ENCODE results near the gene GPR3.

Gene GPR3, protein sequence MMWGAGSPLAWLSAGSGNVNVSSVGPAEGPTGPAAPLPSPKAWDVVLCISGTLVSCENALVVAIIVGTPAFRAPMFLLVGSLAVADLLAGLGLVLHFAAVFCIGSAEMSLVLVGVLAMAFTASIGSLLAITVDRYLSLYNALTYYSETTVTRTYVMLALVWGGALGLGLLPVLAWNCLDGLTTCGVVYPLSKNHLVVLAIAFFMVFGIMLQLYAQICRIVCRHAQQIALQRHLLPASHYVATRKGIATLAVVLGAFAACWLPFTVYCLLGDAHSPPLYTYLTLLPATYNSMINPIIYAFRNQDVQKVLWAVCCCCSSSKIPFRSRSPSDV

DNA sequence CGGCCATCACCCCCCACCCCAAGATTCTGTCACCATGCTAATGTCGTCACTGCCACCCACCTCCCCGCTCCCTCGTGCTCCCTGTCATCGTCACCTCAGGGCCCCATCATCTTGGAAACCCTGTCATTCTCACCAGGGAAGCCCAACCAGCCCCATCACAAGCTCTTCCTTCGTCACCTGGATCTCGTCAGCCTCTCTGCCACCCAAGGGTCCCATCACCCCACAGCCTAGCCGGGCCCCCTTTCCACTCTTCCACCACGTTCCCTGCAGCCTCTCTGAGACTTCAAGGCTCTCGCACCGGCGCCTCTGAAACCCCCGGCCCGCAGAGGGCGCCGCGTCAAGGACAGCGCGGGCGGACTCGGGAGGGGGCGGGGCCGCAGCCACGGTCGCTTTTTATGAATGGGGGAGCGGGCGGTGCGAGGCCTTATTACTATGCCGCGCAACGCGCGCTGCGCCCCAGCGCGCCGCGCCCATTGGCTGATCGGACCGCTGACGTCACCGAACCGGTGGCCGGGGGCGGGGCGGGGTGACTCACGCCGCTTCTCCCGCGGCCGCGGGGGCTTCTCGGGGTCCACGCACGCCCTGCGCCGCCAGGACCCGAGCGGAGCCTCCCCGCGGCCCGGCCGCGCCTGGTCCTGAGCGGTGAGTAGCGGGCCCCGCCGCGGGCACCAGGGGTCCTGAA is at the start of gene GPR3:
Gene GPR3 (plus strand): TSS at position 527 of the 682 bp plus-strand sequence. CDS start 1,177 bp downstream, outside the sequence.
- DNase-seq (ENCODE audit: low read depth) = peak; percentile 80

DNA sequence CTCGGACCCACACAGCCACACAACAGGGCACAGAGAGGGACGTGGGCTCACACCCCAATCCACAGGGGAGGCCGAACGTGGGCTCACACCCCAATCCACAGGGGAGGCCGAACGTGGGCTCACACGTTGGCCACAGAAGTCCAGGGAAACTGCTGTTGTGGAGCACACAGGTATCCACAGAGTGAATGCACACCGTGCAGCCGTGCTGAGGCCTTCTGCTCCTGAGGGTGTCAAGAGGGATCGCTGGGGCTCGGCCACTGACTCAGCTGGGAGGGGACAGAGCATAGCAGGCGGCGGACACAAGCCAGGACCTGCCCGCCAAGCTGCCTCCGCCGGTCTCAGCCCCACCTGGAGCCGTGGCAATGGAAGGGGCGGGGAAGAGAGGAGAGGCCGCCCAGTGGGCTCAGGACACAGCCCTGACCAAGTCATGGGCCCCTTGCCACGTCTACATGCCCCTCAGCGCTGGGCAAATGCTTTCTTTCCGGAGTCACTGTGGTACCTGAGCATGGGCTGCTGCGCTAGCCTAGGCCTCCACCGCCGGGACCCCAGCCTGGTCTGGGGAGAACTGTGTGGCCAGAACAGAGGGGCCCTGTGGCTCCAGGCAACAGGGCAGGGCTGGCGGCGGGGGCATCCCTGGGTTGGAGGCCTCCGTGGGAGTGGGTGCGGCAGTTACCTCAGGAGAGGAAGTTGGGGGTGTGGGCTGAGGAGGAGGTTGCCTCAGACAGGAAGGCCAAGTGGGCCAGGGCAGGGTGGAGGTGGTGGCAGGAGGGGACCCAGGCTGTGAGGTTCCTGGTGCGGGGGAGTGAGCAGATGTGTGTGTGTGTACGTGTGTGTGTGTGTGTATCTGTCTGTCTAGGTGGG is 49.4 kb upstream of the GPR3 start:
- no peak for DNase-seq (ENCODE audit: low read depth)

DNA sequence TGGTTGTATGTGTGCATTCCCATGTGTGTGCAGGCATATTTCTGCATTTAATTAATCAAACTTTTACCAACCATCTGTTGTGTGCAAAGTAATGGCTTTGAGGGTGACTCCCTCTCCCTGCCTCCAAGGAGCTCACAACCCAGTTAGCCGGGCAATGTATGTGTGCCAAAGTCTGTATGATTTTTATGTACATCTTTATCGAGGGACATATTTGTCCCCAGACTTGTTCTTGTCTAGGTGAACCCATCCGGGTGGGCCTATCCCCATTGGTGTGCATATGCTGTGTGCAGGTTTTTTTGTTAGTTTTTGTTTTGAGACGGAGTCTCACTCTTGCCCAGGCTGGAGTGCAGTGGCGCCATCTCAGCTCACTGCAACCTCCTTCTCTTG is 48.8 kb upstream of the GPR3 start:
- no peak for DNase-seq (ENCODE audit: low read depth)

DNA sequence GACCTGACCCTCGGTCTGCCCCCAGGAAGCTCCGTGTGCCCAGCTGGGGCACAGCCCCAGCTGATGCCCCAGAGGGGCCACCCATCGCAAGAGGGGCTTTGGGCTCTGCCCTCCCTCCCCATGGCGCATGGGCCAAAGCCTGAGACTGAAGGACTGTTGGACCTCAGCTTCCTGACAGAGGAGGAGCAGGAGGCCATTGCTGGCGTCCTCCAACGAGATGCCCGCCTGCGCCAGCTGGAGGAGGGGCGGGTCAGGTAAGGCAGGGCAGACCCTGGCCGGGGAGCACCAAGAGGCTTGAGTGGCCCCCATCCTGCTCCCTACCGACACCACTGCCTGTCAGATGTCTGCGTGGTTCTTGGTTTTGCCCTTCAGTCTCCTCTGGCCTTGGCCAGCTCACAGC is 47.1 kb upstream of the GPR3 start:
- no peak for DNase-seq (ENCODE audit: low read depth)

DNA sequence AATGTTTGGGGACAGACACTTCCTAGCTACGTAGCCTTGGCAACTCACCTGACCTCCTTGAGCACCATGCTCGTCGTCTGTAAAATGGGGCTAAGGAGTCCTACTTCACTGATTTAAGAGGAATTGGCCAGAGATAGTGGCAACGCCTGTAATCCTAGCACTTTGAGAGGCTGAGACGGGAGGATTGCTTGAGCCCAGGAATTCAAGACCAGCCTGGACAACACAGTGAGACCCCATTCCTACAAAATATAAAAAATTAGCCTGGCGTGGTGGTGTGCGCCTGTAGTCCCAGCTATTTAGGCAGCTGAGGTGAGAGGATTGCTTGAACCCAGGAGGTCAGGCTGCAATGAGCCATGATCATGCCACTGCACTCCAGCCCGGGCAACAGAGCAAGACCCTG is 46.1 kb upstream of the GPR3 start:
- no peak for DNase-seq (ENCODE audit: low read depth)

DNA sequence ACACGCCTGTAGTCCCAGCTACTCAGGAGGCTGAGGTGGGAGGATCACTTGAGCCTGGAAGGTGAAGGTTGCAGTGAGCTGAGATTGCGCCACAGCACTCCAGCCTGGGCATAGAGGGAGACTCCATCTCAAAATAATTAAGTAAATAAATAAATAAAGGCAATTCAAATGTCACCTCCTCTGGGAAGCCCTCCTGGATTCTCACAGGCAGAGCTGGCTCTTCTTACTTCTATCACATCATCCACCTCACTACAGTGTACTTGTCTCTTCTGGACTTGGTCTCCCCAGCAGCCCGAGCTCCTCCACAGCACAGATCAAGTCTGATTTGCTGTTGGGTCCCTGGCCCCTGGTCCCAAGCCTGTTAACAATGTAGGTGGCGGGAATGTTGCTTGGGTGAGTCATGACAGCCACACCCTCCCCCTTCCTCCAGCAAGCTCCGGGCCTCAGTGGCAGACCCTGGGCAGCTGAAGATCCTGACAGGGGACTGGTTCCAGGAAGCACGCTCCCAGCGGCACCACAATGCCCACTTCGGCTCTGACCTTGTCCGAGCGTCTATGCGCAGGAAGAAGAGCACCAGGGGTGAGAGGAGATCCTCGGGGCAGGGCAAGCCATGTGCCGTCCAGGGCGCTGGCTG is 45.3 kb upstream of the GPR3 start:
- DNase-seq (ENCODE audit: low read depth) = no peak

DNA sequence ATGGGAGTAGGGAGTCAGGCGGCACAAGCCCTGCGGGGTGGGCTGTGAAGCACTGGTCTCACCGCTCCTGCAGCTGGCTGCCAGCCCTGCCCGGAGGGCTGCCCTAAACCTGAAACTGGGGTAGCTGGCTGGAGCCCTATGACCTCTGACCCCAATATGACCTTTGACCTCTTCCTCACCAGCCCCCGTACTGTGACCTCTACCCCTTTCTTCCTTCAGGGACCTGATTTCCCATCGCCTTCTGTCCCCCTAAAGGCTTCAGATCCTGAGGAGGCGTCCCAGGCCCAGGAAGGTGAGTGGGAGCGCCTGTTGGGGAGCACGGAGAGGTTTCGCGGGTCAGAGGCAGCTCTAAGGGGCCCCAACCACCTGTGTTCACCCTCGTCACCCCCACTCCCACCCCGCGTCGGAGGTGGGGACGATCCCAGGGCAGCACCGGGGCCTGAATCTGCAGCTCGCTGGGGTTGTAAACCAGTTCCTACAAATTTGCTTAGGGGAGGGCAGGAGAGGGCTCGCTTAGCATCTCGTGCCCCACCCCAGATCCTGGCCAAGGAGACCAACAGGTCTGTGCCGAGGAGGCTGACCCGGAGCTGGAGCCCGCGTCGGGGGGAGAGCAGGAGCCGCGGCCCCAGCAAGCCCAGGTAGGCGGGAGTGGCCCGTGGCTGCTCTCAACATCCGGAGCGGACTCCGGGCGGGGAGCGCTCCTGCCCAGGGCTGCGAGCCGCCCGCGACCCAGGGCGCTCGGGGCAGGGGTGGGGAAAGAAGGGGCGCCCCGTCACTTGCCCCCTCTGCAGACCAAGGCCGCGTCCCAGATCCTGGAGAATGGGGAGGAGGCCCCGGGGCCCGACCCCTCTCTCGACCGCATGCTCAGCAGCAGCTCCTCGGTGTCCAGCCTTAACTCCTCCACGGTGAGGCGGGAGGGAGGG is 43.3 kb upstream of the GPR3 start:
- no peak for DNase-seq (ENCODE audit: low read depth)

DNA sequence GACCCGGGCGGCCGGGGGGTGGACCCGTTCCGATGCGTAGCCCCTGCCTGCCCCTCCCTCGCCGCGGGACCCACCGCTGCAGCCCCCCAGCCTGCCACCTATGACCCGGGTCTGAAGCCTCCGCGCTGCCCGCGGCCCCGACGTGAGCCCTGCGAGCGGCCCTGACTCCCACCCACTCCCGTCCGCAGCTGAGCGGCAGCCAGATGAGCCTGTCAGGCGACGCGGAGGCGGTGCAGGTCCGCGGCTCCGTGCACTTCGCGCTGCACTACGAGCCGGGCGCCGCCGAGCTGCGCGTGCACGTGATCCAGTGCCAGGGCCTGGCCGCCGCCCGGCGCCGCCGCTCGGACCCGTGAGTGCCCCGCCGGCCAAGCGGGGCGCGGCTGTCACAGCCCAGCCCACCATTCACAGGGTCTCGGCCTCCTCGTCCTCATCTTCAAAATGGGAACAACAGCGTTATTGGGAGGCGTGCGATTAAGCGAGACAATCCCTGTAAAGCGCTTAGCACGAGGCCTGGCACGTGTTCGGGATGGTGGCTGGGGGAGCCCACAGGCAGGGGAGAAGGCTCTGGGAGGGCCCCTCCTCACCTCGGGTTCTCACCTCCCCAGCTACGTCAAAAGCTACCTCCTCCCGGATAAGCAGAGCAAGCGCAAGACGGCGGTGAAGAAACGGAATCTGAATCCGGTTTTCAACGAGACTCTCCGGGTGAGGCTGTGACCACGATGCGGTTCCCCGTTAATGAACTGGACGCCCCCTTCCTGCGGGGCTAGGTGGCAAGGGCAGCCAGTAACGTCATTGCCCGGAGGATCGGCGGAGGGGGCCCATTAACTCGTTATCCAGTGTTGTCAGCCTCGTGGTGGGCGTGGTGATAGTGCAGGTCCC is 42.4 kb upstream of the GPR3 start:
- no peak for DNase-seq (ENCODE audit: low read depth)

DNA sequence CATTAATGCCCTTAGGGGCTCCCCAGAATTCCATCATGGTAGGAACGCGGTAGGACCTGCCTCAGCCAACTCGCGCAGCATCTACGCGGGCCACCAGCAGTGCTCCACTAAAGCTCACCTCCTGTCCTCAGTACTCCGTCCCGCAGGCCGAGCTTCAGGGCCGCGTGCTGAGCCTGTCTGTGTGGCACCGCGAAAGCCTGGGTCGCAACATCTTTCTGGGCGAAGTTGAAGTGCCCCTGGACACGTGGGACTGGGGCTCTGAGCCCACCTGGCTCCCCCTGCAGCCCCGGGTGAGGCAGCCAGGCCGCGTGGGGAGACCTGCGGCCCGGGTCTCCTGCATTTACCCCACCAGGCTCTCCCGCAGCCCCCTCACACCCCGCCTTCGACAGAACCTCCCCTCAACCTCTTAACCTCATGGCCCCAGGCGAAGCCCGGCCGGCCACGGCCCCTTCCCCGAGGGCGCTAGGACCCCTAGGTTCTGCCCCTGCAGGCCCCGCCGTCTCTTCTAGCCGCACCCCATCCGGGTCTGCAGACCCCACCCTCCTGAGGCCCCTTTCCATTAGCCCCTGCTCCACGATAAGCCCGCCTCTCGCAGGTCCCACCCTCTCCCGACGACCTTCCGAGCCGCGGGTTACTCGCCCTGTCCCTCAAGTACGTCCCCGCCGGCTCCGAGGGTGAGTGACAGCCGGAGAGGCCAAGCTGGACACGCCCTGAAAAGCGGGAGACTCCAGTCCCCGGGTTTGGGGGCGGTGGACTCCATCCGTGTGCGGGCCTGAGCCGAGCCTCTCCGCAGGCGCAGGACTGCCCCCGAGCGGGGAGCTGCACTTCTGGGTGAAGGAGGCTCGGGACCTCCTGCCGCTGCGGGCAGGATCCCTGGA is 41.5 kb upstream of the GPR3 start:
- DNase-seq (ENCODE audit: low read depth) = no peak

DNA sequence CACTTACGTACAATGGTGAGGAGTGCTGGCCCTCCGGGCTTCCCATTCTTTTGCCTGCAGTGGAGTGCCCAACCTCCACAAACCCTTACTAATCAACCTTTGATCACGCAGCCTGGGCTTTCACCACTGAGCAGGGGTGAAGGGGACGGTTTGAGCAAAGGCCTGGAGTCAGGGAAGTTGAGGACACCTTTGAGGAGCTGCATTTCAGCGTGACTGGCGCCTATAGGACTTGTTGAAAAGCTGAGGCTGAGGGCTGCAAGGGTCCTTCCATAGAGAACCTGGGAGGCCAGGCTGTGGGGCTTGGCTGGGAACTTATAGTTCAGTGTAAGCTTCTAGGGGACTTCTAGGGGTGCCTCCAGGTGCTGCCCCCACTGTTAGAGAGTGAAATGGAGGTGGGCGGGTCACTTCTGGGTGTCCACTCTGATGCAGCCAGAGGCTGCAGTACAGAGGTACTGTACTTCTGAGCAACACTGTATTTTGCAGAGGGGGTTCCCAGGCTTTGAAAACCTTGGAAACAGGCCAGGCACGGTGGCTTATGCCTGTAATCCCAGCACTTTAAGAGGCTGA is 40.8 kb upstream of the GPR3 start:
- no peak for DNase-seq (ENCODE audit: low read depth)

DNA sequence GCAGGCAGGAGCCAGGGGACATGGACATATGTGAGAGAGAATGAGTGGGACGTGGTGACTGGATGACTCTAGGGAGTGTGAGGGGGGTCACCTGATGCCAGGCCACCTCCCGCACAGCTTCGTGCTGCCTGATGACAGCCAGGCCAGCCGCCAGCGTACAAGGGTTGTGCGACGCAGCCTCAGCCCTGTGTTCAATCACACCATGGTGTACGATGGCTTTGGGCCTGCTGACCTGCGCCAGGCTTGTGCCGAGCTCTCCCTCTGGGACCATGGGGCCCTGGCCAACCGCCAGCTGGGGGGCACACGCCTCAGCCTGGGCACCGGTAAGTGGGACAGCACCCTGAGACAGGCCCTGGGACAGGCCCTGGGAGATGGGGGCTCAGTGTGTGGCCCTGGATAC is 39.3 kb upstream of the GPR3 start:
- no peak for DNase-seq (ENCODE audit: low read depth)

DNA sequence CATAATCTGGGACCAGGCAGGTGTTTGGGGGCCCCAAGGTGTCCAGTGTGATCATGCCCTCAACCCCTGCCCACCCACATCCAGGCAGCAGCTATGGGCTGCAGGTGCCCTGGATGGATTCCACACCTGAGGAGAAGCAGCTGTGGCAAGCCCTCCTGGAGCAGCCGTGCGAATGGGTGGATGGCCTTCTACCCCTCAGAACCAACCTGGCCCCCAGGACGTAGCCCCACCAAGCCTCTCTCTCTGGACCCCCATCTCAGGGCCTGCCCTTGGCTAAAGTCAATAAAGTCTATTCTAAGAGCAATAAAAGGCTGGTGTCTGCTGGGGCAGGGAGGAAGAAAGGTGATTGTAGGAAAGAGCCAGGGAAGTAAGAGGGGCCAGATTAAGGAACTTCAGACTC is 38.8 kb upstream of the GPR3 start:
- no peak for DNase-seq (ENCODE audit: low read depth)

DNA sequence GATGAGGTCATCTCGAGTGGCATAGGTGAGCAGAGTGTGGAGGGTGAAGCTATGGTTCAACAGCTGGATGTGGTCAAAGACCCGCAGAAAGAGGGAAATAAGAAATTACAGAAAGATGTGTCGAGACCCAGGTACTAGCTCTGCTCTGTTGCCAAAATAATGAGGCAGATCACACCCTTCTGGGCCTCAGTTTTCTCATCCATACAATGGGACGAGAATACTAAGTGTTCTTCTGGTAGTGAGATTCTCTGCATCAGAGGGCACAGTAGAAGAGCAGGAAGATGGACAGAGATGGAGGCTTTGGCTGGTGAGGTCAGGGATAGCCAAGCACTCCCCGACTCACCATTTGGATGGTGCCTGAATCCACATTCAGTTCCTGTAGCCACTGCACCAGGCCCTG is 36.7 kb upstream of the GPR3 start:
- no peak for DNase-seq (ENCODE audit: low read depth)

DNA sequence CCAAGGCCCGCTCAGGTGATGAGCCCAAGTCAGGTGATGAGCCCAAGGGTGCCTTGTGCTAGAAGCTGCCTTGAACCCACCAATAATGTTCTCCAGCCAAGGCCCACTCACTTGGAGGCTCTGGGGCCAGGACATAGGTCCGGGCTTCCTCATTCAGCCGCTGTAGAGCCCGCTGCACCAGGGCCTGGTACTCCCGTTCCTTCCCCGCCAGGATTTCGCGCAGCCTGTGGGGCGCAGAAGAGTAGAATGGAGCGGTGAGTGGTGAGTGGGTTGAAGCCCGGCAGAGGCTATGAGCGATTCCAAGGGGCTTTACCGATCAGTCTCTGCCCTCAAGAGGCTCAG is 36.2 kb upstream of the GPR3 start:
- no peak for DNase-seq (ENCODE audit: low read depth)

DNA sequence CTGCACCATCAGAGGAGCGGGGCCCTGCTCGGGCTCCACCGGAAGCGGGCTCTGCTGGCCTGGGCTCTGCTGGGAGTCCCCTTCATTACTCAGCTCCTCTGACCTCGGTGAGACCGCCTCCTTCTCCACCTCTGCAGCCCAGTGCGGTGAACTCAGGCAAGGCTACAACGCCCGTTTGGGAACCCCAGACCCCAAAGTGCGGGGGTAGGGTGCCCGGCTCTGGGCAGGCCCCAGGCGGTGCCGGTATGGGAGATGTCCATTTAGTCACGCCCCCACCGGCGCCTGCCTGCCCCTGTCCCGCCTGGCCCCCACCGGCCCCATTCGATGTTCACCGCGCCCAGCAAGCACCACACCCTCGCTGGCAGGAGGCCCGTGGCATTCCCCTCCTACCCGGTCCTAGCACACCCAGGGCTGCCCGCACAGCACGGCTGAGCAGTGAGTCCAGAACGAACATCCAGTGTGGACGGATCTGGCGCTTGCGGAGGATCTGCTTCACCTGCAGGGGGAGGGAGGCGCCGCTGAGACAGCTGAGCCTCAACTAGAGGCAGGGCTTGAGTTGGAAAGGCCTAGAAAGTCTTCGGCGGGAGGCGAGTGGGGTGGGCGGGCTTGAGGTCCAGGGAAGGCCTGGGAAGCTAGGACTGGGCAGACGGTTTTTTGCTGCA is 35.7 kb upstream of the GPR3 start:
- no peak for DNase-seq (ENCODE audit: low read depth)

DNA sequence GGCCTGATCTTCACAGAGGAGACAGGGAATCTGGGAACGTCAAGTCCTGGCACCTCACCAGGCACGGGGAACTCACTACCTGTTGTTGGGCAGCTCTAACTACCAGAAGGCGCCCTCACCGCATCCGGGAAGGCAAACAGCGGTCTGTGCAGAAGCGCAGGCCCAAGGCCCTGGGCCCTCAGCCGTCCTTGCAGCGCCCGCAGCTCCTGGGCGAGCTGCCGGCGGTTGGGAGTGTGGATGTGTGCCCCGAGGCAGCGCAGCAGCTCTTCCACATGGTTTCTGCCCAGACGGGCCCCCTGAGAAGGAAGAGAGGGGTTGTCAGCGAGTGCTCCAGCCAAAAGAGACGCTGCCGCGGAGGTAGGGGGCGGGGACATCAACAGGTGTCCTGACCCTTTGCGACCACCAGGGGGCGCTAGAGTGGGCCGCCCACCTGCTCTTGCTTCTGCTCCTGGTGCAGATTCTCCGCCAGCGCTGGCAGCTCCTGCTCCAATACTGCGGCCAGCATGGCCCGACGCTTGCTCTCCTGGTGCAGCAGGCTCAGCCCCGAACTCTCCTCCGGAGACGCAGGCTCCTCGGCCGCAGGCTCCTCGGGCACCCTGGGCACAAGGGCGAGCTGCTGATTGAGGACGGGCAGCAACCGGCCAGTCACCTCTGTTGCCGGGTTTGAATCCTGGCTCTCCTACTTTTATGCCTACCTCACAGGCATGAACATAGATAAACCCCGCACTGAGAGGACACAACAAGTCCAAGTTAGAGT is 35.0 kb upstream of the GPR3 start:
- DNase-seq (ENCODE audit: low read depth) = no peak

DNA sequence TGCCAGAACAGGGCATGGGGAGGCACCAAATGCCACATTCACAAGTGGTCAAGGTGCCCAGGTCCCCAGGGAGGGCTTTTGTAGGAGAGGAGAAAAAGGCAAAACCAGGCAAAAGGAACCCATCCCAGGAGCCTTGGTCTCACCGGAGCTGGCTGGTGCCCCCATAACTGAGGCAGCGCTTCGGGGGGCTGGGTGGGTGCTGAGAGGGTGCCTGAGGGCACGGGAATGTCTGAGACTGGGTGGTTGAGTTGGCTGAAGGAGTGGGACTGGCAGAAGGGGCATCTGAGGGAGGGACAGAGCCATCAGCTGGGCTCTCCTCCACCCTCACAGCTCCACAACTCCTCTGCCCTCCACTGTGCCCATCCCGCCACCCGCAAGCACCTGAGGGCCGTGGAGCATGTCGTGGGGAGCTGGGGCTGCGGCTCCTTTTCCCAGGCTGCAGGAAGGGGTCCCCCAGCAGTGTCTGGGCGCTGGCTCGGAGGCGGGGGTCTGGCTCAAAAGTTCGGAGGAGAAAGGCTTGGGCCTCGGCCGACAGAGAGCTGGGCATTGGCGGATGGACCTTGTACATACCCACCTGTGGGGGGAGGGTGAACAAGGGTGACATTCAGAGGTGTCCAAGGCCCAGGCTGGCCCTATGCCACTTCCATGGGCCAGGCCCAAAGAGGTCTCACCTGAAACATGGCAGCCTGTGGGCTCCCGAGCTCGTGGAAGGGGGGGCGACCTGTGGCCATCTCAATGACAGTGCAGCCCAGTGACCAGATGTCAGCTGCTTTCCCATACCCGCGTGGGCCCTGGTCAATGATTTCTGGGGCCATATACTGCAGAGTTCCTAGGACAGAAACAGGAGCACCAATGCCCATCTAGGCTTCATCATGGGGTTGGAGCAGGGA is 34.1 kb upstream of the GPR3 start:
- no peak for DNase-seq (ENCODE audit: low read depth)

Data from HS-27A (cell line).